Stimulated activated naive B cell treated with anti-CD40 and anti-IgM and Interleukin-4, amounts not matched to agents 10 μg/mL and 1 μg/mL and 100 μg/mL, for 72 hours (primary cell): Measurements from ENCODE around the gene KLHL22.
A peak's percentile ranks its signal among the peaks of the same experiment; 100 is the strongest.

Experiments used
- ATAC-seq, 2 donors: fragments of 150-1000 bp; cut with Tn5 transposase; replicated peaks; 2 replicates each; pipeline ENCODE4 v1.10.0; 2021; ENCODE audit warnings: moderate library complexity in 1 of 2
- DNase-seq: peaks from one replicate; pipeline ENCODE4 v3.0.0; 2021
- H3K27ac Mint-ChIP-seq: one replicate; pipeline ENCODE4 v1.8.0; 2022; ENCODE audit warnings: mild to moderate bottlenecking, mixed read lengths
- H3K27me3 Mint-ChIP-seq, 2 donors: one replicate each; pipeline ENCODE4 v1.8.0; 2022; ENCODE audit warnings: mixed read lengths in 2 of 2
- H3K36me3 Mint-ChIP-seq, 2 donors: one replicate each; pipeline ENCODE4 v1.8.0; 2022; ENCODE audit warnings: mixed read lengths in 2 of 2, mild to moderate bottlenecking in 1 of 2
- H3K4me1 Mint-ChIP-seq, 2 donors: one replicate each; pipeline ENCODE4 v1.8.0; 2022; ENCODE audit warnings: mixed read lengths in 2 of 2, mild to moderate bottlenecking in 1 of 2
- H3K4me3 Mint-ChIP-seq, 2 donors: one replicate each; pipeline ENCODE4 v1.8.0; 2022; ENCODE audit warnings: mild to moderate bottlenecking in 2 of 2, mixed read lengths in 2 of 2, moderate library complexity in 1 of 2
- H3K9me3 Mint-ChIP-seq, 2 donors: one replicate each; pipeline ENCODE4 v1.8.0; 2022; ENCODE audit warnings: mixed read lengths in 2 of 2, mild to moderate bottlenecking in 1 of 2

KLHL22 gene

GRCh38 chr22:20427104-20427944 is 68.3 kb downstream of the KLHL22 start:
- H3K4me1 Mint-ChIP-seq, result peaks cover 18 to 38% of the 10 kb centered on the region in 2 donors
- H3K9me3 Mint-ChIP-seq, result no peaks in the 10 kb centered on the region
- H3K27me3 Mint-ChIP-seq, result peaks cover 42 to 74% of the 10 kb centered on the region in 2 donors
- ATAC-seq, result no peak
- H3K4me3 Mint-ChIP-seq, result no peak overlapping the region
- no peaks in the 10 kb centered on the region for H3K36me3 Mint-ChIP-seq
- H3K27ac Mint-ChIP-seq, result no peak overlapping the region
- no peak for DNase-seq

GRCh38 chr22:20426259-20426615 is 69.4 kb downstream of the KLHL22 start:
- no peak overlapping the region for H3K27ac Mint-ChIP-seq
- no peaks in the 10 kb centered on the region for H3K9me3 Mint-ChIP-seq
- peaks cover 15 to 29% of the 10 kb centered on the region in 2 donors for H3K4me1 Mint-ChIP-seq
- peaks cover 33 to 64% of the 10 kb centered on the region in 2 donors for H3K27me3 Mint-ChIP-seq
- ATAC-seq, result no peak
- H3K4me3 Mint-ChIP-seq, result no peak overlapping the region
- H3K36me3 Mint-ChIP-seq, result no peaks in the 10 kb centered on the region
- no peak for DNase-seq

- Mint-ChIP-seq H3K27me3 (peaks cover 30 to 60% of the 10 kb centered on the region in 2 donors), H3K27ac (no peak overlapping the region), H3K4me1 (peaks cover 12 to 25% of the 10 kb centered on the region in 2 donors), H3K4me3 (no peak overlapping the region), H3K9me3 (no peaks in the 10 kb centered on the region), H3K36me3 (no peaks in the 10 kb centered on the region)
- no peak for DNase-seq
- ATAC-seq, result no peak
Observed at GRCh38 chr22:20425566-20426258, 69.9 kb downstream of the KLHL22 start.

GRCh38 chr22:20424932-20425565 is 70.5 kb downstream of the KLHL22 start:
- Mint-ChIP-seq H3K9me3 (no peaks in the 10 kb centered on the region), H3K36me3 (no peaks in the 10 kb centered on the region), H3K27ac (no peak overlapping the region), H3K4me3 (peak overlapping the region; percentile 51 to 73), H3K4me1 (peaks cover 8 to 19% of the 10 kb centered on the region in 2 donors), H3K27me3 (peaks cover 25 to 53% of the 10 kb centered on the region in 2 donors)
- ATAC-seq (peak in 1 of 2 donors; percentile 22), DNase-seq (no peak)

- no peak for ATAC-seq
- H3K4me1 Mint-ChIP-seq, result peaks cover 8 to 16% of the 10 kb centered on the region in 2 donors
- no peak for DNase-seq
- H3K4me3 Mint-ChIP-seq, result no peak overlapping the region
- H3K27me3 Mint-ChIP-seq, result peaks cover 25 to 50% of the 10 kb centered on the region in 2 donors
- no peak overlapping the region for H3K27ac Mint-ChIP-seq
- no peaks in the 10 kb centered on the region for H3K36me3 Mint-ChIP-seq
- no peaks in the 10 kb centered on the region for H3K9me3 Mint-ChIP-seq
Observed at GRCh38 chr22:20424568-20424931, 71.0 kb downstream of the KLHL22 start.

- Mint-ChIP-seq H3K27ac (no peak overlapping the region), H3K9me3 (no peaks in the 10 kb centered on the region), H3K4me3 (no peak overlapping the region), H3K4me1 (peaks cover 7 to 13% of the 10 kb centered on the region in 2 donors), H3K36me3 (no peaks in the 10 kb centered on the region), H3K27me3 (peaks cover 23 to 47% of the 10 kb centered on the region in 2 donors)
- ATAC-seq, result no peak
- DNase-seq, result no peak
Observed at GRCh38 chr22:20423906-20424551, 71.6 kb downstream of the KLHL22 start.

- Mint-ChIP-seq H3K4me3 (no peak overlapping the region), H3K27ac (no peak overlapping the region), H3K4me1 (peaks cover 5 to 11% of the 10 kb centered on the region in 2 donors), H3K36me3 (no peaks in the 10 kb centered on the region), H3K9me3 (no peaks in the 10 kb centered on the region), H3K27me3 (peaks cover 19 to 42% of the 10 kb centered on the region in 2 donors)
- ATAC-seq, result no peak
- no peak for DNase-seq
Observed at GRCh38 chr22:20423008-20423905, 72.3 kb downstream of the KLHL22 start.

- Mint-ChIP-seq H3K4me3 (no peak overlapping the region), H3K27ac (no peak overlapping the region), H3K36me3 (no peaks in the 10 kb centered on the region), H3K4me1 (peaks cover 5 to 17% of the 10 kb centered on the region in 2 donors), H3K27me3 (peaks cover 15 to 37% of the 10 kb centered on the region in 2 donors), H3K9me3 (no peaks in the 10 kb centered on the region)
- ATAC-seq (no peak), DNase-seq (no peak)
Observed at GRCh38 chr22:20422271-20423007, 73.2 kb downstream of the KLHL22 start.

DNA sequence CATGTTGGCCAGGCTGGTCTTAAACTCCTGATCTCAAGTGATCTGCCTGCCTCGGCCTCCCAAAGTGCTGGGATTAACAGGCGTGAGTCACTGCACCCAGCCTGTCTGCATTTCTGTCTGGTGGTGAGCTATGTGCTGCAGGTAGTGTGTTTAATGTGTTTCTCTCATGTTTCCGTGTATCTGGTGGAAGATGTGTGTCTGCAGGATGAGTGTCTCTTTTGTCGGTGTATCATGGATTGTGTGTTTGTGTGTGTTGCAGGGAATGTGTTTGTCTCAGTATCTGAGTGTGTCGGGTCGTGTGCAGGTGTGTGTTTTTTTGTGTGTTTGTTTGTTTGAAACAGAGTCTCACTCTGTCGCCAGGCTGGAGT is 74.1 kb downstream of the KLHL22 start:
- Mint-ChIP-seq H3K4me3 (no peak overlapping the region), H3K27ac (no peak overlapping the region), H3K36me3 (no peaks in the 10 kb centered on the region), H3K27me3 (peaks cover 8 to 28% of the 10 kb centered on the region in 2 donors), H3K4me1 (peaks cover 5 to 17% of the 10 kb centered on the region in 2 donors), H3K9me3 (no peaks in the 10 kb centered on the region)
- DNase-seq (no peak), ATAC-seq (no peak)

DNA sequence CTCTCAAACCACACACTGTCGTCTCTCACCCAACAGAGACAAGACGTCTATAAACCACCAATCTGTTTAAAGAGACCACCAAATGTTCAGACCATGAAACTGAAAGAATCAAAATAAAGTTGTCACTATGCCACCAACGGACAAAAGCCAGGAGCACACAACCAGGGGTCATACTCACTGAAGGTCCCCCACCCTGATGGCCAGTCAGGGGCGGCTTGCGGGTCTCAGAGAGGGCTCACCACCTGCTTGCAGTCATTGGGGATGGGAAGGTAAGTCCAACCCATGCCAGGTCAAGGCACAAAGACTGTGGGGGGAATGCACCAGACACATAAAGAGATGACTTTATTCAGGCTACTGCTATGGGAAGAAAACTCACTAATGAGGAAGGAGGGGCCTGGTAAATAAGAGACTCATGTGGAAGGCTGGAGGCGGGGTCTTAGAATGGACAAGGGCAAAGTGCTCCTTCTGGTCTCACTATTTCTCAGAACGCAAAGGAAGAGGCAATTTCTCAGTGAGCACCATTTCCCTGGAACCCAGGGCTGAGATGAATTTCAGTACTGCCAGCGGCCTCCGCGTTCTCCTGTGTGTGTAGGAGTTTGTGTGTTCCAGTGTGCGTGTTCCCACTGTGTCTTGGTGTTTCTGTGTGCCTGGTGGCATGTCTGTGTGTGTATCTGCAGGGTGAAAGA is 75.3 kb downstream of the KLHL22 start:
- Mint-ChIP-seq H3K27ac (no peak overlapping the region), H3K27me3 (peaks cover 8 to 24% of the 10 kb centered on the region in 2 donors), H3K4me1 (peaks cover 5 to 17% of the 10 kb centered on the region in 2 donors), H3K9me3 (no peaks in the 10 kb centered on the region), H3K36me3 (no peaks in the 10 kb centered on the region), H3K4me3 (no peak overlapping the region)
- no peak for DNase-seq
- no peak for ATAC-seq

DNA sequence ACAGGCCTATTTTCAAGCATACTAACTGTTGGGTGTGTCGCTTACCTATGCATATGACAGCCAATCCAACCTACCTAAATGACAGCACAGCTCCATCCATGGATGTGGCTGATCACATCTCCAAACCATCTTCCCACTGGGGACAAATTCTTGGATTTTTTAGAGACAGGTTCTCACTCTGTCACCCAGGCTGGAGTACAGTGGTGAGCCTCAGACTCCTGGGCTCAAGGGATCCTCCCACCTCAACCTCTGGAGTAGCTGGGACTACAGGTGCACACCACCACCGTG is 76.0 kb downstream of the KLHL22 start:
- Mint-ChIP-seq H3K27ac (no peak overlapping the region), H3K36me3 (no peaks in the 10 kb centered on the region), H3K4me3 (no peak overlapping the region), H3K4me1 (peaks cover 3 to 13% of the 10 kb centered on the region in 2 donors), H3K27me3 (peaks cover 8 to 17% of the 10 kb centered on the region in 2 donors), H3K9me3 (no peaks in the 10 kb centered on the region)
- ATAC-seq, result no peak
- no peak for DNase-seq

GRCh38 chr22:20418211-20418788 is 77.3 kb downstream of the KLHL22 start:
- Mint-ChIP-seq H3K36me3 (no peaks in the 10 kb centered on the region), H3K9me3 (no peaks in the 10 kb centered on the region), H3K4me3 (peak overlapping the region; percentile 66 to 75), H3K27ac (no peak overlapping the region), H3K27me3 (peaks cover under 1 to 5% of the 10 kb centered on the region in 2 donors), H3K4me1 (peaks cover 0 to 8% of the 10 kb centered on the region in 2 donors)
- ATAC-seq (peak; percentile 91 to 93), DNase-seq (peak; percentile 39)
